Measurements from ENCODE around the gene RNF8.
"Not testable (repeated sequence)": the region's sequence is repeated elsewhere in the genome, so short reads cannot be mapped to it uniquely, and the experiment has no call there.

Gene RNF8

GRCh38 chr6:37332894-37333293, 20.9 kb upstream of the RNF8 start:
- CTCF ChIA-PET: no interaction called here
- no peak for DNase-seq (ENCODE audit: extremely low spot score)
- POLR2A ChIA-PET: no interaction called here
- no peak for TF ChIP-seq CTCF (IDR thresholded peaks at IDR 0.05; ENCODE audit: control extremely low read depth, extremely low read depth, low read depth, missing control alignments)

DNA sequence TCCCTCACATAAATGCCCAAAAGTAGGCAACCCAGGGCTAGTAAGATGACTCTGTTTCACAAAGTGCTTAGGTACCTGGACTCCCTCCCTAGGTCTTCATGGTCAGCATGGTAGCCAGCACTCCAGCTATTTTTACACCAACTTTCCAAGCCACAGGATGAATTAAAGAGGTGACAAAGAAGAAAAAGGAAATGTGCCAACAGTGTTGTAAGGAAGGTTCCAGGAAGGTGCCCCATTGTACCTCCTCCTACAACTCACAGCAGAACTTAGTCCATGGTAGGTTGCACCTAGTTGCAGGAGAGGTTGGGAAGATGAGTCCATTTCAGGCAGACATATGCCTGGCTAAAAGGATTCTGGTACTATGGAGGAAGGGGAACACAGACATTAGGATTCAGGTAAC, 19.7 kb upstream of the RNF8 start:
- no peak for DNase-seq (ENCODE audit: extremely low spot score)
- ChIA-PET POLR2A (no interaction called here), CTCF (no interaction called here)
- no peak for TF ChIP-seq CTCF (IDR thresholded peaks at IDR 0.05; ENCODE audit: control extremely low read depth, extremely low read depth, low read depth, missing control alignments)

GRCh38 chr6:37338317-37338716, 15.5 kb upstream of the RNF8 start:
- DNase-seq (ENCODE audit: extremely low spot score); POLR2A ChIA-PET: not testable (repeated sequence)
- CTCF ChIA-PET: interaction anchor here (2.4 kb wide), 1 partner anchor 13 kb away, joined by 11 read pairs; no protein-coding TSS in a partner anchor

DNA sequence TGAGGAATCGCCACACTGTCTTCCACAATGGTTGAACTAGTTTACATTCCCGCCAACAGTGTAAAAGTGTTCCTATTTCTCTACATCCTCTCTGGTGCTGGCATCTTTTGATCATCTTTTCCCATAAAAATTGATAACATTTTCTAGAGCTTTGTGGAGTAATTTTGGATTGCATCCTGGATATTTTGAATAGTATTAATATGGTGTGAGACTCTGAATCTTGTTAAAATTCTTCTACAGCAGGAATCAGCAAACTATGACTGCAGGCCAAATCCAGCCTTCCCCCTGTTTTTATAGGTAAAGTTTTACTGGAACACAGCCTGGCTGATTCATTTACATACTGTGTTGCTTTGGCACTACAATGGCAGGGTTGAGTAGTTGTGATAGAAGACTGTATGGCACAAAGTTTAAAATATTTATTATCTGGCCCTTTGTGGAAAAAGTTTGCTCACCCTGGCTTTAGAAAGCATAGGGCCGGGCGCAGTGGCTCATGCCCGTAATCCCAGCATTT, 15.0 kb upstream of the RNF8 start:
- TF ChIP-seq CTCF (IDR thresholded peaks at IDR 0.05; ENCODE audit: control extremely low read depth, extremely low read depth, low read depth, missing control alignments): no peak
- no peak for DNase-seq (ENCODE audit: extremely low spot score)
- ChIA-PET POLR2A (no interaction called here), CTCF (interaction anchor here (2.4 kb wide), 1 partner anchor 14 kb away, joined by 11 read pairs; no protein-coding TSS in a partner anchor)

DNA sequence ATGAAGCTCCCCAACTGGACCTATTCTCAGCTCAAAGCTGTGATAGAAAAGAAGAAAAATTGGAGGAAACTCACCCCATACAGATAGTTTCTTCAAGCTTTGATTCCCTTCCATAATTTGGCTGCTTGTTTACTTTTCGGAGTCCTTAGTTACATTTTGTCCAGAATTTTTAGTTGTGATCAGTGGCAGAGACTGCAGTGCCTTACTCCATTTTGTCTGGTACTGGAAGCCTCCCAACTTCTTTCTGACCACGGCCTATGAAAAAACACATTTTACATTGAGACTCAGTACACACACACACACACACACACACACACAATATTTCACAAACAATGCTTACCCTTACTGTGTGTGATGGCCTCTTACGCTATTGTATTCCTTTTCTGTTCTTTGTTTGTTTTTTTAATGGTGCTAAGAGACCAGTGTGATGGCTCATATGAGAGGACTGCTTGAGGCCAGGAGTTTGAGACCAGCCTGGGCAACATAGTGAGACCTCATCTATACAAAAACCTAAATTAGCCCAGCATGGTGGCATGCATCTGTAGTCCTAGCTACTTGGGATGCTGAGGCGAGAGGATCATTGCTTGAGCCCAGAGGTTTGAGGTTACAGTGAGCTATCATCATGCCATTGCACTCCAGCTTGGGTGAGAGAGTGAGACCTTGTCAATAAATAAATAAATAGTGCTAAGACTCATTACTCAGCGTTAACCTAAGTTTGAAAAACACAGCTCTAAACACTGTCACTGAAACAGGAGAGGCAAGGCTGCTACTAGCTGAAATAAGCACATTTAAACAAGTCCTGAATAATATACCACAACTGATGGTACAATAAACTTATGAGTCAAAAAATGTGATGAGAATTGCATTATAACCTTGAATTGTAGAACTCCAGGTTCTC, 13.8 kb upstream of the RNF8 start:
- ChIA-PET POLR2A (no interaction called here), CTCF (interaction anchor here (1.2 to 2.4 kb wide), 3 partner anchors 15 to 25 kb away, joined by 3 to 11 read pairs (median 5); no protein-coding TSS in a partner anchor)
- DNase-seq (ENCODE audit: extremely low spot score): no peak

GRCh38 chr6:37340639-37340943, 13.2 kb upstream of the RNF8 start:
- ChIA-PET CTCF (interaction anchor here (1.2 to 2.4 kb wide), 3 partner anchors 16 to 26 kb away, joined by 3 to 11 read pairs (median 5); no protein-coding TSS in a partner anchor), POLR2A (no interaction called here)
- DNase-seq (ENCODE audit: extremely low spot score): no peak

More for the DNA sequence above, 13.8 kb upstream of the RNF8 start:
- TF ChIP-seq CTCF (IDR thresholded peaks at IDR 0.05; ENCODE audit: control extremely low read depth, extremely low read depth, low read depth, missing control alignments): no peak

More at GRCh38 chr6:37340639-37340943, 13.2 kb upstream of the RNF8 start:
- TF ChIP-seq CTCF (IDR thresholded peaks at IDR 0.05; ENCODE audit: control extremely low read depth, extremely low read depth, low read depth, missing control alignments): no peak

Data from GM10248 (cell line).